ENCODE results near the gene ADD2. TPM values are rescaled to one million over a fixed set of nuclear protein-coding genes. Genes with fewer than 3 reads are reported as not detected.

ADD2 gene
- total and polyA plus RNA-seq, 3 donors from 2014 or later = 5.1 to 6.1 (median 5.8) TPM

DNA sequence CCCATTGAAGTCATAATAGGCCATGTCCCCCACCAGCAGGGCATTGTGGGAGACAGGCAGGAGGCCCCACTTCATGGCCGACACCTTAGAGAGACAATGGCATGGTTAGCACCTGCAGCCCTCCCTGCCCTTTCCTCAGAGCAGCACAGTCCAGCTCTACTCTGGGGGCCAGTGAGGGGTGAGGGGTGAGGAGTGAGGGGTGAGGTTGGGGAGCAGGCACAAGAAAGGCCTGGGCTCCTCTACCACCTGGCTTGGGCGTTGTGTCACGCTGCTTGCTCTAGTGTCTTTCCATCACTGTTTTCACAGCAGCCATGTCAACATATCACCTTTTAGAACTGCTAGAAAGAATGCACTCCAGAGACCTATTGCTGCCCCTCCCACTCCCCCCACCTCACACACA is 77.2 kb downstream of the ADD2 start:
- Histone ChIP-seq H3K4me3 (no peak overlapping the region), H3K27ac (no peak overlapping the region), H3K36me3 (ENCODE audit: low read depth, missing control alignments) (no peaks in the 10 kb centered on the region), H3K27me3 (no peaks in the 10 kb centered on the region), H3K4me1 (no peaks in the 10 kb centered on the region), H3K9me3 (no peaks in the 10 kb centered on the region)
- intact Hi-C loops (cut with DNase I; ENCODE audit: low total_unique reads) = no loop called here
- DNase-seq = no peak
- no peak for TF ChIP-seq POLR2A (IDR thresholded peaks at IDR 0.05)
- TF ChIP-seq CTCF (IDR thresholded peaks at IDR 0.05) = no peak
- WGBS, 2 donors = 92 to 95% methylated on average over 2 to 3 of the region's 3 CpGs

DNA sequence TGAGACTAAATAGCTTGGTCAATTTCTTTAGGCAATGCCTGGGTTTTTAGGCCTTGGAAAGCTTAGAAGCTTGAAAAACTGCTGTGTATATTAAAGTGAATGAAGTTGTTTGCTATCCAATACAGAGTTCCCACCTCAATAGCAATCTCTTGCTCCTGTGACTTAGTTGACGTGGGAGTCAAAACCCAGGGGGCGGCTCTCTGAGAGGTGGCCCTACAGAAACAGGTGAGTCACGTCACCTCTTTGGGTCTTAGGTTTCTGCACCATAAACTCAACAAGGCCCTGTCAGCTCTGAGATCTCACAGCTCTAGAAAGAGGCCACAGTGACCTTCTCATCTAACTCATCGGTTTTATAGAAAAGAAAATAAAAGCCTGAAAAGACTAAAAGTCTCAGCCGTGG is 79.6 kb downstream of the ADD2 start:
- intact Hi-C loops (cut with DNase I; ENCODE audit: low total_unique reads) = no loop called here
- WGBS, 2 donors = 90 to 93% methylated on average over 5 of the region's 5 CpGs

GRCh38 chr2:70687461-70687795 is 80.6 kb downstream of the ADD2 start:
- DNase-seq = no peak
- Histone ChIP-seq H3K27ac (no peak overlapping the region), H3K4me3 (no peak overlapping the region), H3K4me1 (no peaks in the 10 kb centered on the region), H3K9me3 (no peaks in the 10 kb centered on the region), H3K27me3 (no peaks in the 10 kb centered on the region), H3K36me3 (ENCODE audit: low read depth, missing control alignments) (no peaks in the 10 kb centered on the region)
- intact Hi-C loops (cut with DNase I; ENCODE audit: low total_unique reads) = no loop called here
- no peak for TF ChIP-seq CTCF (IDR thresholded peaks at IDR 0.05)
- no peak for TF ChIP-seq POLR2A (IDR thresholded peaks at IDR 0.05)
- 94 to 96% methylated on average over 4 of the region's 4 CpGs for WGBS, 2 donors

More for the DNA sequence above, 79.6 kb downstream of the ADD2 start:
- Histone ChIP-seq H3K4me1 (no peaks in the 10 kb centered on the region), H3K27ac (no peak overlapping the region), H3K9me3 (no peaks in the 10 kb centered on the region), H3K36me3 (ENCODE audit: low read depth, missing control alignments) (no peaks in the 10 kb centered on the region), H3K27me3 (no peaks in the 10 kb centered on the region), H3K4me3 (no peak overlapping the region)
- no peak for DNase-seq
- TF ChIP-seq CTCF (IDR thresholded peaks at IDR 0.05) (no peak), POLR2A (IDR thresholded peaks at IDR 0.05) (no peak)

DNA sequence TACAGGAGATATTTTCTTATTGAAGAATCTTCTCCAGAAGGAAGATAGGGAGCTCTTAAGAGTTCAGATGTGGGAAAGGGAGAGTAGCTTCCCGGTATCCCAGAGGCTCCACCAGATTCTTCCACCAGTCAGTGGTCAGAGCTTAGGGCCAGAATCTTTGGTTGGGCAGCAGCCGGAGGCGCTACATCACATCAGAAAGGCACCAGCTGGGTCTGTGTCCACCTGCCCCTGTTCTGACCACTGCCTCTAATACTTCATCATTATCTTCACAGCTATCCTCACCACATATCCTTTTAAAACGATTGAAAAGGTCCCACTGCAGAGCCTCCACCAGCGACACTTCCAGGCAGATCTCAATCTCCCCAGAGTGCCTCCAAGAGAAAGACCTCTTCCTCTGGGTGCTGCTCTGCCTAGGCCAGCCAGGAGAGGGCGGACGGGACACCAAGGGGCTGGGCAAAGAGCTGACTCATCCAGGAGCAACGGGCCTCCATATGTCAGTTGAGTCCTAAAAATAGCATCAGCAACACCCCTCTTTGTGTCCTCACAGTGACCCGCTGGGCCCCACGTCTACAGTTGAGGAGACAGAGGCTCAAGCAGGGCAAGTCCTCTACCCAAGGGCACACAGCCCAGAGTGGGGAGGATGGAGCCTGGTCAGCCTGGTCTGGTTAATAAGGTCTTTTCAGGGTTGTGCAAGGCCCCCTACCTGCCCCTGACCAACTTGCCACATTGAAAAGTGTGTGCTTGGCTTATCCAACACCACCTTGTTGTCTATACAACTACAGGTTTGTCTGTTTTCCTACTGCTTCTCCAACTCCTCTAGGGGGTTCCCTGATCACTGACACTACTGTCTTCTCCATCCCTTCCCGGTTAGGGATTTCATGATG is 81.2 kb downstream of the ADD2 start:
- Histone ChIP-seq H3K27me3 (no peaks in the 10 kb centered on the region), H3K4me1 (no peaks in the 10 kb centered on the region), H3K36me3 (ENCODE audit: low read depth, missing control alignments) (no peaks in the 10 kb centered on the region), H3K9me3 (no peaks in the 10 kb centered on the region), H3K4me3 (no peak overlapping the region), H3K27ac (no peak overlapping the region)
- no peak for DNase-seq
- intact Hi-C loops (cut with DNase I; ENCODE audit: low total_unique reads) = no loop called here
- 67 to 68% methylated on average over 9 to 11 of the region's 11 CpGs for WGBS, 2 donors
- TF ChIP-seq CTCF (IDR thresholded peaks at IDR 0.05) (no peak), POLR2A (IDR thresholded peaks at IDR 0.05) (no peak)

- Histone ChIP-seq H3K4me3 (no peak overlapping the region), H3K27me3 (no peaks in the 10 kb centered on the region), H3K36me3 (ENCODE audit: low read depth, missing control alignments) (no peaks in the 10 kb centered on the region), H3K9me3 (no peaks in the 10 kb centered on the region), H3K4me1 (no peaks in the 10 kb centered on the region), H3K27ac (no peak overlapping the region)
- 50 to 56% methylated on average over 6 of the region's 6 CpGs for WGBS, 2 donors
- TF ChIP-seq CTCF (IDR thresholded peaks at IDR 0.05) (no peak), POLR2A (IDR thresholded peaks at IDR 0.05) (no peak)
- intact Hi-C loops (cut with DNase I; ENCODE audit: low total_unique reads) = no loop called here
- DNase-seq = no peak
Measured at GRCh38 chr2:70685771-70686171, 82.2 kb downstream of the ADD2 start.
